Calu3 (cell line): ENCODE results near the gene CTBP1. TPM values are rescaled to one million over a fixed set of nuclear protein-coding genes. Genes with fewer than 3 reads are reported as not detected.
A peak's percentile ranks its signal among the peaks of the same experiment; 100 is the strongest.

Experiments
- BruUV-seq: library from RNA; stranded (reverse); fragments of 400-500 nt; replicated peaks from 2 replicates; lab custom pipeline; 2021; lab: Mats Ljungman, UMichigan
- CTCF ChIA-PET: fragments of 300-600 bp; sonication (Branson Sonifier 250); formaldehyde crosslinking; loops from one replicate; lab custom pipeline; 2022; ENCODE audit warnings: antibody characterized with exemption; lab: Charles Lee
- DNase-seq: peaks from one replicate; pipeline ENCODE4 v3.0.0; 2022
- H3K27ac Mint-ChIP-seq: one replicate; pipeline ENCODE4 v1.8.0; 2022; ENCODE audit warnings: mixed read lengths; ENCODE audit not compliant: unreplicated experiment
- H3K27me3 Mint-ChIP-seq: one replicate; pipeline ENCODE4 v1.8.0; 2022; ENCODE audit warnings: mixed read lengths; ENCODE audit not compliant: unreplicated experiment
- H3K36me3 Mint-ChIP-seq: one replicate; pipeline ENCODE4 v1.8.0; 2022; ENCODE audit warnings: mild to moderate bottlenecking, moderate library complexity, mixed read lengths; ENCODE audit not compliant: insufficient read depth, unreplicated experiment
- H3K4me1 Mint-ChIP-seq: one replicate; pipeline ENCODE4 v1.8.0; 2022; ENCODE audit warnings: mild to moderate bottlenecking, low read depth, mixed read lengths; ENCODE audit not compliant: unreplicated experiment
- H3K4me3 Mint-ChIP-seq: one replicate; pipeline ENCODE4 v1.8.0; 2022; ENCODE audit warnings: mild to moderate bottlenecking, low read depth, moderate library complexity, mixed read lengths; ENCODE audit not compliant: unreplicated experiment
- H3K9me3 Mint-ChIP-seq: one replicate; pipeline ENCODE4 v1.8.0; 2022; ENCODE audit warnings: low read depth, mixed read lengths; ENCODE audit not compliant: unreplicated experiment
- intact Hi-C: fragments of 100-400 bp; cut with micrococcal nuclease; formaldehyde crosslinking; loops from one replicate; pipeline ENCODE4 v1.10.0; 2022; ENCODE audit not compliant: unreplicated experiment
- total RNA-seq: library from RNA; stranded (reverse); gene quantifications from 2 replicates; pipeline ENCODE4 v1.2.3, GENCODE V29; 2022
- TF ChIP-seq, protein P1 (sequence below): fragments of 200-600 bp; IDR thresholded peaks from one replicate; pipeline ENCODE4 v1.8.0; 2022; ENCODE audit warnings: antibody characterized with exemption; ENCODE audit not compliant: unreplicated experiment

Gene CTBP1
- total RNA-seq, 1 experiment from 2014 or later, result 115 TPM

DNA sequence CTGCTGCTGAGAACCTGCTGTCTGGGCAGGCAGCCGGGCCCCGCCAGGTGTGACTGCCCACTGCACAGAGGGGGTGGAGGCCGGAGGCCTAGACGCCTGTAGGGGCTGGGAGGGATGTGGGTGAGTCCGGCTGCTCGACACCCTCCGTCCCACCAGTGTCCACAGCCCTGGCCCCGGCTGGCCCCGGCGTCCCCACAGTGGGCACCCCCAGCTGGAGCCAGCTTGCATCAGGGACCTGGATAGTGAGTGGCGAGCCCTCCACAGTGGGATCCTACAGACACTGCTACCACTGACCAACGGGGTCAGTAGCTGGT lies 41.8 kb downstream of the CTBP1 start:
- TF ChIP-seq, protein P1, sequence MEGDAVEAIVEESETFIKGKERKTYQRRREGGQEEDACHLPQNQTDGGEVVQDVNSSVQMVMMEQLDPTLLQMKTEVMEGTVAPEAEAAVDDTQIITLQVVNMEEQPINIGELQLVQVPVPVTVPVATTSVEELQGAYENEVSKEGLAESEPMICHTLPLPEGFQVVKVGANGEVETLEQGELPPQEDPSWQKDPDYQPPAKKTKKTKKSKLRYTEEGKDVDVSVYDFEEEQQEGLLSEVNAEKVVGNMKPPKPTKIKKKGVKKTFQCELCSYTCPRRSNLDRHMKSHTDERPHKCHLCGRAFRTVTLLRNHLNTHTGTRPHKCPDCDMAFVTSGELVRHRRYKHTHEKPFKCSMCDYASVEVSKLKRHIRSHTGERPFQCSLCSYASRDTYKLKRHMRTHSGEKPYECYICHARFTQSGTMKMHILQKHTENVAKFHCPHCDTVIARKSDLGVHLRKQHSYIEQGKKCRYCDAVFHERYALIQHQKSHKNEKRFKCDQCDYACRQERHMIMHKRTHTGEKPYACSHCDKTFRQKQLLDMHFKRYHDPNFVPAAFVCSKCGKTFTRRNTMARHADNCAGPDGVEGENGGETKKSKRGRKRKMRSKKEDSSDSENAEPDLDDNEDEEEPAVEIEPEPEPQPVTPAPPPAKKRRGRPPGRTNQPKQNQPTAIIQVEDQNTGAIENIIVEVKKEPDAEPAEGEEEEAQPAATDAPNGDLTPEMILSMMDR, result no peak
- H3K27ac Mint-ChIP-seq, result no peak overlapping the region
- no peaks in the 10 kb centered on the region for H3K9me3 Mint-ChIP-seq
- CTCF ChIA-PET, result no interaction called here
- H3K4me1 Mint-ChIP-seq, result peaks cover 7% of the 10 kb centered on the region
- H3K36me3 Mint-ChIP-seq, result peaks cover 33% of the 10 kb centered on the region
- no peak overlapping the region for H3K4me3 Mint-ChIP-seq
- no peaks in the 10 kb centered on the region for H3K27me3 Mint-ChIP-seq
- DNase-seq, result no peak
- intact Hi-C loops, result no loop called here
- BruUV-seq, result no TSS peak

DNA sequence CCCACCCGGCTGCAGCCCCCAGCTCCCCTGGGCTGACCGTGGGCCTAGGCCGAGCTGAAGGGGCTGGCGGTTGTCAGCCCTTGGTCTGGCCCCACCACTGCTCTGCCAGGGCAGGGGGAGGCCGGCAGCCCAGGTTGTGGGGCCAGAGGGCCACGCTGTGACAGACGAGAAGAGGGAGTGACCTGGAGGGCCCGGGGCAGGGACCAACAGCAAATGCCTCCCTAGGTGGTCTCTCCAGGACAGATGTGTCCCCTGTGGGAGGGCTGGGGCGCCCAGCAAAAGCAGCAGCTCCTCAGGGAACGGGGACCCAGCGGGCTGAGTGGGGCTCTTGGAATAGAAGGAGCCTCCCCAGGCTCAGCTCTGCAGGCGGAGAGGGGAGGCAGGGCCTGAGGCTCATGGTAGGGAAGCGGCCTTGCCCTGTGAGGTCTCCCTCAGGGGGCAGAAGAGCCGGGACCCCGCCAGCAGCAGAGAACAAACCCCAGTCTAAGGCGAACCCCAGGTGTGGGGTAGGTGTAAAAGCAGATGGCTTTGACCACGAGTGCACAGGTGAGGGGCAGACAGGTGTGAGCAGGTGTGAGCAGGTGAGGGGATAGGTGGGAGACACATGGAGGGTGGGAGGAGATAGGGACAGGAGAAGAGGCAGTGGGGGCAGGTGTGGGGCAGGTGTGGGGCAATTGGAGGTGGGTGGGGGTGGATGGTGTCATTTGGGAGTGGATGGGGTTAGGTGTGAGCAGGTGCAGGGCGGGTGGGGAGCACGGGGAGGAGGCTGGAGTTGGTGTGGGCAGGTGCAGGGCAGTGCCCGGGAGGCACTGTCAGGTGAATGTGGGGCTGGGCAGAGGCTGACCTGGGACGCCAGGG lies 42.4 kb downstream of the CTBP1 start:
- intact Hi-C loops, result no loop called here
- CTCF ChIA-PET, result interaction anchor here (0.6 kb wide), 1 partner anchor 14 kb away, joined by 4 read pairs; no protein-coding TSS in a partner anchor
- TF ChIP-seq, protein P1, result no peak

DNA sequence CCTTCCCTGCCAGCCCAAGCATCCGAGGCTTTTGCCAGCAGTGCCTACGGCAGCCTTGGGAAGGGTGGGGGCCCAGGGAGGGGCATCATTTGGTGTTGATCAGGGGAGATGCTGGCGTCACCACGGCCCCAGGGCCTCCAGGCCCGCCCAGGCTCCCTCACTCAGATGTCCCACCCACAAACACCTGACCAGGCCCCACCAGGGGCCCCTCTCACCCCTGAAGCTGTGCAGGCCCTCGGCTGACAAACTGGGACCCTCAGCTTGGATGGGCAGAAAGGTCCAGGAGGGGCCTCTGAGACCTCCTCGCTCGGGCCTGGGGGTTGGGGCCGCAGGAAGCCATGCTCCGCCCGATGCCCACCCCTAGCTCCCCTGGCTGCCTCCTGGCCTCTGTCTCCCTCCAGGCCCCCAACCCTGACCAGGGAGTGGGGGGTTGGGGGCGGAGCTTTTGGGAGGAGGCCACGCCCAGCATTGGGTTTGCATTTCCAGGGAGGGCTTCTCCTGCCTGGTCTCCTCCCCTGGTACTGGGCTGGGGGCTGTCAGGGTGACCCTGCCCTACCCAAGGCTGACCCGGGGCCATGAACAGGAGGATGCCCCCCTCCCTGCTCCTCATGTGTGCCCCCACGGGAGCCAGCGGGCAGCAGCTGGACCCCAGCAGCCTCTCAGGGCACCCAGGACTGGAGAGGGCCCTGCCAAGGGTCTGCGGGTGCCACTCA lies 43.2 kb downstream of the CTBP1 start:
- Mint-ChIP-seq H3K27me3 (no peaks in the 10 kb centered on the region), H3K9me3 (no peaks in the 10 kb centered on the region), H3K36me3 (peaks cover 22% of the 10 kb centered on the region), H3K4me1 (peaks cover 7% of the 10 kb centered on the region), H3K4me3 (no peak overlapping the region), H3K27ac (no peak overlapping the region)
- TF ChIP-seq, protein P1, result no peak
- DNase-seq, result no peak
- CTCF ChIA-PET, result interaction anchor here (0.6 kb wide), 1 partner anchor 15 kb away, joined by 4 read pairs; no protein-coding TSS in a partner anchor
- intact Hi-C loops, result no loop called here
- no TSS peak for BruUV-seq

More for the DNA sequence above, 42.4 kb downstream of the CTBP1 start:
- Mint-ChIP-seq H3K36me3 (peaks cover 27% of the 10 kb centered on the region), H3K4me3 (no peak overlapping the region), H3K27ac (no peak overlapping the region), H3K9me3 (no peaks in the 10 kb centered on the region), H3K27me3 (no peaks in the 10 kb centered on the region), H3K4me1 (peaks cover 7% of the 10 kb centered on the region)
- BruUV-seq, result no TSS peak
- no peak for DNase-seq

DNA sequence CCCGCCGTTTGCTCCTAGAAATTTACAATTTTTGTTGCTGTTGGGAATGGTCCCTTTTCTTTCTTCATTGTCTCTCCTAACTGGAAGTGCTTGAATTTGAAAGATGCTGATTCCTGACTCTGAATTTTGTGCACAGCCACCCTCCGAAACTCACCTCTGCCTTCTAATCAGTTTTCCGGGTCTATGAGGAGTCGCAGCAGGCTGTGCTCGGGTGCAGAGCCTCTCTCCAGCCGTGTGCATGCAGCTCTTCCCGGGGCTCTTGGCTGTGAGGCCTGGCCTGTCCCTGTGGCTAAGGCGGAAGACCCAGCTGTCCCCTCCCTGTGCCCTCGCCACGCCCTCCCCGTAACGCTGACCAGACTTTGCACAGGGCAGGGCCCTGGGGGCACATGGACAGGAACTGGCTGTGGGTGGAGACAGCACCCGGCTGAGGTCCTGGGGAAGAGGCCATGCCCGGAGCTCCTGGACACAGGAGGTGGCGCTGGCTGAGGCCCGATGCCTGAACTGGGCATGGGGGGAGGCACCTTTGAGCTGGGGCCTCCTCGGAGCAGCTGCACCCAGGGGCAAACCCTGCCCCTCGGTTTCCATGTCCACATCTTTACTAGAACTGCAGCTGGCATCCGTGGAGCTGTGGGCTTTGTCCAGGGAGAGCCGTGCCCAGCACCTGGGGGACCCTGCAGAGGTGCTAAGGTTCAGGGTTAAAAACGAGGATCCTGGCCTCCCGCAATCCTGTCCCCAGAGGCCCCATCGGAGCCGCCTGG lies 43.9 kb downstream of the CTBP1 start:
- peak overlapping the region; percentile 49 for H3K27ac Mint-ChIP-seq
- peaks cover 22% of the 10 kb centered on the region for H3K36me3 Mint-ChIP-seq
- H3K4me3 Mint-ChIP-seq, result peak overlapping the region; percentile 34
- TF ChIP-seq, protein P1, result no peak
- CTCF ChIA-PET, result no interaction called here
- intact Hi-C loops, result no loop called here
- H3K27me3 Mint-ChIP-seq, result no peaks in the 10 kb centered on the region
- peak; percentile 51 for DNase-seq
- BruUV-seq, result no TSS peak
- H3K9me3 Mint-ChIP-seq, result no peaks in the 10 kb centered on the region
- H3K4me1 Mint-ChIP-seq, result peaks cover 7% of the 10 kb centered on the region
